ENCODE data around the gene ZNF365.
"Not testable (repeated sequence)": the region's sequence is repeated elsewhere in the genome, so short reads cannot be mapped to it uniquely, and the experiment has no call there.

The ZNF365 gene

GRCh38 chr10:62377966-62378365 is 3.8 kb downstream of the ZNF365 start:
- DNase-seq (ENCODE audit: low spot score): no peak

GRCh38 chr10:62378877-62379276 is 4.7 kb downstream of the ZNF365 start:
- DNase-seq (ENCODE audit: low spot score): not testable (repeated sequence)

GRCh38 chr10:62379394-62379793 is 5.2 kb downstream of the ZNF365 start:
- DNase-seq (ENCODE audit: low spot score): no peak

- peak; percentile 67 for DNase-seq (ENCODE audit: low spot score)
Observed at GRCh38 chr10:62380016-62380415, 5.8 kb downstream of the ZNF365 start.

GRCh38 chr10:62381385-62382102 is 7.4 kb downstream of the ZNF365 start:
- no peak for DNase-seq (ENCODE audit: low spot score)

GRCh38 chr10:62382831-62383230 is 8.7 kb downstream of the ZNF365 start:
- DNase-seq (ENCODE audit: low spot score): no peak

GRCh38 chr10:62384057-62384446 is 9.9 kb downstream of the ZNF365 start:
- peak; percentile 59 for DNase-seq (ENCODE audit: low spot score)

DNA sequence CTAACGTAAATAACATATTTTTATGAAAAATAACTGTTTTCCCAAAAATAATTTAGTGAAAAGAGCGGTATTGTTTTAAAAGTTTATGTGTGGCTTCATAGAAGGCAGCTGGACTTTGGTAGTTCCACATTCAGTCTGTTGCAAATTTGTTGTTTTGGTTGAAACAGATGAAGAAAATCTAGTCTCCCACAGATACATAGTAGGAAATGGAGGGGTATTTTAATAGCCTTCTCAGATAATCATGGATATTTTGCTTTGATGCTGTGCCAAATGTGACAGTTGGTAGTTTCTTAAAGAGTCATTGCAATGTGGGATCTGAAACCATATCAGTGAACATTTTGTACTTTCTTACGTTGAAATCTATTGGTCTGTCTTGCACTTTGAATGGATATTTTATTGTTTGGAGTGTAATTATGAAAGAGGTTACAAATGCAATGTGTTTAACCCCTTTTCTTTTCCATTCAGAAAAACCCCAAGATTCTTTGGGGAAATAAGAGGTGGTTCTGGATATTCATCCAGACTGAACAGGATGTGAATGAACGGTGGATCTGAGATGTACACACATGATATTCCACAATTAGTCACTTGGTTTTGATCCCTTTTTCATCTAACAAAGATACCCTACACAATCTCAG is 10.4 kb downstream of the ZNF365 start:
- DNase-seq (ENCODE audit: low spot score): peak; percentile 13

DNA sequence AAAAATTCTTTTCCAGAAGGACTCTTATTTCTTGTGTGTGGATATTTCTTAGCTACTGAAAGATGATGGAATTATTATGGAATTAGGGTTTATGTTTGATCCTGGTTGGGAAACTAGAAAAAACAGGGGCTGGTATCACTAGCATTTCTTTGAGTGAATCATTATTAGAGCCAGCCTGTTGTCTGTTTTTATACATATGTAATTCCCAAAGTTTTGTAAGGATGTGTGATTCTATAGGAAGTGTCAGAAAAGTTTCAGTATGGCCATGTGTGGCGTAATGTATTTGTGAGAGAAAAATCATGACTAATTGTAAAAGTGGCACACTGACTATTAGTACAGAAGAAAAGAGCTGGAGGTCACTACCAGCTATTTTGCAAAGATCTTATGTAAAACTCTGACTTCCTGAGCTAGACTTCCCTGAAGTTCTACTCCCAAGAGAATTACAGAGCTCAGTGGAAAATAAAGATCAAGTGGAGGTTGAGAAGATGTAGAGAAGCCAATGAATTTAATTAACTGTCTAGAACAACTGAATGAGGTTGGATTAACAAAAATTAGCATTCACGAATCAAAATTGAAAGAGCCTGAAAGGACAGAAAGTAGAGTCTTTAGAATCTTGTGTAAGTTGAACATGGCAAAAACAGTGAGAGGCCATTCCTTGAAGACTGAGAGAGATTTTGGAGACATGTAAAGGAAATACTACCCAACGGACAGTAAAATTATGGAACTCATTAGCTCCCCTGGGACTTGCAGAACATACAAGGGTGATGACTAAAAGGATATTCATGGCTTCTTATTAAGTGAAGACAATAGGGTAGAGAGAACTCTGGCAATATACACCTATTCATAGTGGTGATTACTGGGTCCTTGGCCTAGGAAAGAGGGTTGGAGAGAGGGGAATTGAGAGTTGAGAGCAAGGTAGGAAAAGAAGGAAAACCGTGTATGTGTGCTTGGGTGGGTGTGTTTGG is 12.5 kb downstream of the ZNF365 start:
- DNase-seq (ENCODE audit: low spot score): no peak

- DNase-seq (ENCODE audit: low spot score): no peak
Observed at GRCh38 chr10:62388328-62388727, 14.2 kb downstream of the ZNF365 start.

DNA sequence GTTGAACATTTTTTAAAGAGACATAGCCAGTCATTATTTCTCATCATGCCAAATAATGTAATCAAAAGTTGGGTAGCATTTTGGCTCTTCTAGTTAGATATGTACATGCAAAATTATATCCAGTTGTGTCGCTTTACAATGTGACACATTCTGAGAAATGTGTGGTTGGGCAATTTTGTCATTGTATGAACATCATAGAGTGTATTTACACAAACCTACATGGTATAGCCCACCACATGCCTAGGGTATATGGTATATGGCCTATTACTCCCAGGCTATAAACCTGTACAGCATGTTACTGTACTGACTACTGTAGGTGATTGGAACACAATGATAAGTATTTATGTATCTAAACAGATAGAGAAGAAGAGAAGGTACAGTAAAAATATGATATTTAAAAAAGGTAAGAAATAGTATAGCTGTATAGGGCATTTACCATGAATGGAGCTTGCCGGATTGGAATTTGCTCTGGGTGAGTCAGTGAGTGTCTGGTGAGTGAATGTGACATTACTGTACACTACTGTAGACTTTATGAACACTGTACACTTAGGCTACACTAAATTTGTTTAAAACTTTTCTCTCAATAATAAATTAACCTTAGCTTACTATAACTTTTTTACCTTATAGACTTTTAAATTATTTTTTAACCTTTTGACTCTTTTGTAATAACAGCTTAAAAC is 16.5 kb downstream of the ZNF365 start:
- DNase-seq (ENCODE audit: low spot score): no peak

- DNase-seq (ENCODE audit: low spot score): no peak
Observed at GRCh38 chr10:62393237-62393636, 19.1 kb downstream of the ZNF365 start.

- DNase-seq (ENCODE audit: low spot score): no peak
Observed at GRCh38 chr10:62394556-62395018, 20.4 kb downstream of the ZNF365 start.

DNA sequence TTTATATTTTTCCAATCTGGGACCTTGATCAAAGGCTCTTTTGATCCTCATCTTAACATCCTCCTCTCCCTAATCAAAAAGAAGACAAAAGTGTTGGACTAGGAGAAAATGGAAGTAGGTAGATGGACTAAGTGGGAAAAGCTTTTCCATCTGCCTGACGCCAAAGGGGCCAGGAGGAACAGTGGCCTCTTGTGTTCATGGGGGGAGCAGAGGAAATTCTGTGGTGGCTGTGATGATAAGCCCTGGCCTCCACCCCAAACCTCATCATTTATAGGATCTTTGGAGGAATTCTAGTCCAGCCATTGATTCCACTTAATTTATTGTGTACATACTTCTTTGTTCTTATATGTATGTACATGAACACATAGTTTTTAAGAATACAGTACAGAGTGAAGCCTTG is 21.7 kb downstream of the ZNF365 start:
- no peak for DNase-seq (ENCODE audit: low spot score)

GRCh38 chr10:62396864-62397263 is 22.7 kb downstream of the ZNF365 start:
- no peak for DNase-seq (ENCODE audit: low spot score)

DNA sequence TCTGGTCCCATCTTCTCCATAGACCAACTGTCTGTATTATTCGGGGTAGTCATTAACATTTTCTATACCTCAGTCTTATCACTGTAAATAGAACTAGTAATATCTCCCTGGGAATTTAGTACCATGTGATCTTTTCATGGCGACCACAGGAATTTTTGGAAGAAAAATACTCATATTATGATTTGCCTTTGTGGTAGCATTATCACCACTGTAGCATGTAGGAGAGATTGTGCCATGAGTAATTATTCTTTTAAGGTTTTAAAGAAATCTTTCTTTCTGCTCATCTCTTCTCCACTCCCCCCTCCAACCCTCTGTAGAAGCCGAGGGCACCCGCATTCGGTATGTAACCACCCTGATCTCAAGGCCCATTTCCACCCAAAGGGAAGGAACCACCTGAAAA is 25.0 kb downstream of the ZNF365 start:
- no peak for DNase-seq (ENCODE audit: low spot score)

DNA sequence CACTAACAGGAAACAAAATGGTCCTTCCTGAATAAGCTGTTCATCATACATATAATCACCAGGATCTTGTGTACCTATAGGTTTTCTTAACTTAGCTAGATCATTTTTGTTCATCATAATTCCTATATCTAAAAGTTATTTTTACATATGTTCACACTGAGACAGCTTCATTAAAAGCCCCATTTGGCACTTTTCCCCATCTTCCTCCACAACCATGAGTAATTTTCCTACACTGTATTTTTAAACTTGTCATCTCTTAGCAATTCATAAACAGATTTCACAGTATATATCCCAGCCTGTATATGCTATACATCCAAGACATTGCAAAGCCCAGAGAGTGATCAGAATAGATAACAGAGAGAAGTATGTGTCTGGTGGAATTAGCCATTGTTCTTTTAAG is 28.3 kb downstream of the ZNF365 start:
- no peak for DNase-seq (ENCODE audit: low spot score)

DNA sequence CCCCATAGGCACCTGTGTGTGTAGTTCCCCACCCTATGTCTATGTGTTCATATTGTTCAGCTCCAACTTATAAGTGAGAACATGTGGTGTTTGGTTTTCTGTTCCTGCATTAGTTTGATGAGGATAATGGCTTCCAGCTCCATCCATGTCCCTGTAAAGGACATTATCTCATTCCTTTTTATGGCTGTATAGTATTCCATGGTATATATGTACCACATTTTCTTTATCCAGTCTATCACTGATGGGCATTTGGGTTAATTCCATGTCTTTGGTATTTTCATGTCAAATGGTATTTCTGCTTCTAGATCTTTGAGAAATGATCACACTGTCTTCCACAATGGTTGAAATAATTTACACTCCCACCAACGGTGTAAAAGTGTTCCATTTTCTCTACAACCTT is 36.4 kb downstream of the ZNF365 start:
- not testable (repeated sequence) for DNase-seq (ENCODE audit: low spot score)

- DNase-seq (ENCODE audit: low spot score): not testable (repeated sequence)
Observed at GRCh38 chr10:62410934-62411333, 36.8 kb downstream of the ZNF365 start.

DNA sequence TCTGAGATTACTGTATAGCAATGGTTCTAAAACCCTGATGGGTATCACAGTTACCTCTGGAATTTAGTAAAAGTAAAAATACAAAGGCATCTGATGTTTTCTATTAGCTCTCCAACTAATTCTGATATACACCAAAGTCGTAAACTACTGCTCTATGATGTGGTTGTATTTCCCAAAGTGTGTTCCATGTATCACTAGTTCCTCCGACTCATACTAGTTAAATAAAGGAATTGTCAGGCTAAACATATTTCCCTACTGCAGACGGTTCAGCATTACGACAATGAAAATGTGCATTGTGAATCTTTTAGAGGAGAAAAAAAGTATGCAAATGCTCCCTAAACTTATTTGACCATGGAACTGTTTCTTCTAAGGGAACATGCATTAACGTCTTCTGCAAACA is 38.9 kb downstream of the ZNF365 start:
- DNase-seq (ENCODE audit: low spot score): no peak

DNA sequence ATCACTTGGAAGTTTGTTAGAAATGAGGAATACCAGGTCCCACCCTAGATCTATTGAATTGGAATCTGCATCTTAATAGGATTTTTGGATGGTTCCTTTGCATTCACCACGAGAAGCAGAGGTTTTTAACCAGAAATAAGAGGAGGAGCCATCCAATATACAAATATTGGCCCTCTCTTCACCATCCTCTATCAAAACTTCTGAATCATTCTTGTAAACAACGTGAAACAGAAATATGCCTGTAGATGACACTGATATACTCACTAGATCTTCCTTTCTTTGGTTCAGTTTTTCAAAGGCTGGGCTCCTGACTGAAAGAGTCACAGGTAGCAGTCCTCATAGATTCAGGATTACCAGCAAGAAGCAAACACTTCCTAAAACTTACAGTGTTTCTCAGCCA is 39.5 kb downstream of the ZNF365 start:
- DNase-seq (ENCODE audit: low spot score): no peak

DNA sequence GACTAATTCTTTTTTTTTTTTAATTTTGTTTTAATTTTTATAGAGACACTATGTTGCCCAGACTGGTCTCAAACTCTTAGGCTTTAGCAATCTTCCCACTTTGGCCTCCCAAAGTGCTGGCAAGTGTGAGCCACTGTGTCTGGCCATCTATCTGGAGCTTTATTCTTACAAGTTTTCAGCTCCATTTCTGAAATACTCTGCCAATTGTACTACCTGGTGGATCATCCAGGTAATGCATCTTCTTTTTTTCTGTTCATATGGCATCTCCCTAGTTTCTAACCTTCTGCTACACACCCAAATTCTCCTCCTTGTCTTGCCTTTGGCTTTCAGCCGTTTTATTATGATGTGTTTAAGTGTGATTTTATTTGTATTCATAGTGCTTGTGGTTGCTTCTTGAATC is 40.2 kb downstream of the ZNF365 start:
- DNase-seq (ENCODE audit: low spot score): no peak

All from SW480 (cell line).